DMS53 treated with DMSO at 0.1 percent for 48 hours (cell line): ENCODE results near the gene BRD1.

Experiments used
- DNase-seq: peaks from one replicate; lab custom pipeline; 2025; ENCODE audit not compliant: unreplicated experiment; lab: John Stamatoyannopoulos, UW

Gene BRD1

GRCh38 chr22:49803737-49804375 is 23.8 kb downstream of the BRD1 start:
- DNase-seq = no peak

DNA sequence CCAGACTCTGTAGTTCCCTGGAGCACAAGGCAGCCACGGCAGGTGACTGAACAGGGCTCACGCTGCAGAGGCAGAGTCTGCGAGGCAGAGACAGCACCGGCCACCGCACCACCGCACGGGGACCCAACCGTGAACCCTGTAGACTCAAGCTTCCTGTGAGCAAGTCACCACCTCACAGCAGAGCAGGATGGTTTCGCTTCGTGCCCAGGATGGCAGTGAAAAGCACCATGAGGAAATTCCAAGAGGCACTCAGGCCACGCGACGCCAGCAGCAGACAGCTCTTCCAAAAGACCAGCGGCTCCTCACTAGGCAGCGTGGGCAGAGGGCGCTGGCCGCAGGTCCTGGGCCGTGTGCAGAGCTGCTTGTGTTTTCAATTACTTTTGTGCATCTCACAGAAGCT is 24.5 kb downstream of the BRD1 start:
- DNase-seq = no peak

DNA sequence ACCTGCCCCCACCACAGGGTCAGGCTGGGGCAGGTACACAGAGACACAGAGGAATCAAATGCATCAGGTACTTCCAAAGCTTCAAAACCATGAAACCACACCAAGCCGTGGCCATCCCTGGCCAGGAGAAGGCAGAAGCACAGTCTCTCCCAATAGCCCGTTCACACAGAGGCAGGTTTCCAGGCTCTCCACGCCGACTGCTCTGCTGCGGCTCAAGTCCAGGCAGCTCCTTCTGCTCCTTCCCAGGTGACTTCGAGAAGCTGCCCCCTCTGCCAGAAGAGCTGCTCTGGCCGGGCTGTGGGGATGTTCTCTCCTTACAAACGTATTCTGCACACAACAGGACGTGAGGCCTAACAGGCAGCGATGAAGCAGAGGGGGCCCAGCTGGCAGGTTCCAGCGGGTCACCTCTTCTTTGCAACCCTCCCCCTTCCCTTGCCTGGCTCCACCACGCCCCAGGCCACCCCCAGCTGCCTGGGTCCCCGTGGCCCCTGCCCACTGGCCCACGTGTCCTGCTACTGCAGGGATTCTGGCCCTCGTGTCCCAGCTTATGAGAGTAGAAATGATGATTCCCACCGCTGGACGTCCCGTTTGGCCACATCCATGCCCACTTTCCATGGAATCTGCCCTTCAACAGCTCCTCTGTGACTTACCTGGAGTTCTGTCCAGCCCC is 26.1 kb downstream of the BRD1 start:
- no peak for DNase-seq

DNA sequence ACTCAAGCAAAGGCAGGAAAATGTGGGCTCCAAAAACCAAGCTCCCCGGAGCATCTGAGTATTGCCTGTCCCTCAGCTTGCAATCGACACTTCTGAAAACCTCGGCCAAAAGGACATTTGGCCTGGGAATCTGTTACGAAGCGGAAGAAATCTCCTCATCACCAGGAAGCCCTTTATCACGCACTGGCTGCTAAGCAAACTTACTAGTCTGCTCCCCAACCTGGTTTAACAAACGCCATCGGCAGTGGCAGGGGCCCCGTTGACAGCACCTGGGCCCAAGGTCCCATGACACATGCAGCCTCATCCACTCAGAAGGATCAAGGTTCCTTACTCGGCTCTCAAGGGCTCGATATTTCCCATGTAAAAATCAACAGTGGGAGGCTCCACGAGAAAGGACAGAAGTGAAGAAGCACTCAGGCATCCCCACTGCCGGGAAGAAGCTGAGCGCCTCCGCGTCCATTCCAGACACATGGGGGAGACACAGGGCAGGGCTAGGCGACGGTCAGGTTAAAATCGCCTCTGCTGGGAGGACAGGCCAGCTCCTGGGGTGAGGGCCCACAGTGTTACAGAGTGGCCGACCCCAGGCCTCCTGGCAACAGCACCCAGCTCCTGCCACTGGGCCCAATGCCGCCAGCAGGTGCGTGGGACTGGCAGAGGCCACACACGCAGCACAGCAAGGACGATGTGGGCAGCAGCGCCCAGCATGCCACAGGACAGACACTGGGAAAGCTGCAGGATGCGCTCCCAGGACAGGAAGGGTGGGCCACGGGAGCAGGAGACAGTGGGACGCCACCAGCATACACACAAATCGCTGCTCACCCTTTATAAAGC is 27.1 kb downstream of the BRD1 start:
- DNase-seq = no peak

DNA sequence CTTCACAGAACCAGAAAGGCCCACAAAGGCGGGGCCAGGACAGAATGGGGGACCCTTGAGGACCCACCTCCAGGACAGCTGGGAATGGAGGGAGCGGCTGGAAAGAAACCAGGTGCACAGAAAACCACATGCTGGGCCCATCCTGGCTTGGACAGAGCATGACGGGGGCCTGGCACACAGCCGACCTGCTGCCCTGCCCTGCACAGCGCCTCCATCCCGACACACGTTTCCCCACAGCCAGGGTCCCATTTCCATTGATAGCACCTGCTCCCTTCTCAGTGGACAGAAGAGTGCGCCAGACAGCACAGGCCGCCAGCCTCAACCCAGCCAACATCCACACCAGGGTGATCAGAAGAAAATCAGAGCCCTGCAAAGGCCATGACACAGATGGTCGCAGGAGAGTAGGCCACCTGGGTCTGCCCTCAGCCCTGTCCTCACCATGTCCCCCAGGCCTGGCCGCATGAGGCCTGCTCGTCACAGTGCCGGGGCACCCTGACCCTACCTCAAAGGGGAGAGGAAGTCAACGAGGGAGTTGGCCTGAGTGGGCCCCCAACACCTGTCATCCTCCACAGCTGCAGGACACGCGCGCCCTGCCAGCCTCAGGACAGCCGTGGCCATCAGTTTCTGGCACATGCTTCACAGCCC is 28.1 kb downstream of the BRD1 start:
- no peak for DNase-seq

- DNase-seq = no peak
Observed at GRCh38 chr22:49798486-49799151, 29.1 kb downstream of the BRD1 start.

DNA sequence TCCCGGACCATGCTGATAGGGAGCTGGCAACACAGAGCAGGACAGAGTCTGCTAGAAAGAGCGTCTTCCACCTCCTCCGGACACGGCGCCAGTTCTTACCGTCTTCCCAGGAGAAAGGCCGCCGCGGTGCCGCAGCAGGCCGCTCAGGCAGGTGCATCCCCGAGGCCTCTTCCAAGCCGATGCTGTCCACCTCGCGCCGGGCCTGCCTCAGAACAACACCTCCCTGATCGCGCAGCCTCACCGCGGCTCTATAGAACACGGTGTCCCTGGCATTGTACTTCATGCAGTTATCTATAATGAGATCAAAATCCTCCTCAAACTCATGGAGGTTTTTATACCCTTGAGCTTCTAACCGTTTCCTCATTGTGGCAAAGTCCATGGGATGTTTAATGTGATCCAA is 30.0 kb downstream of the BRD1 start:
- DNase-seq = no peak

DNA sequence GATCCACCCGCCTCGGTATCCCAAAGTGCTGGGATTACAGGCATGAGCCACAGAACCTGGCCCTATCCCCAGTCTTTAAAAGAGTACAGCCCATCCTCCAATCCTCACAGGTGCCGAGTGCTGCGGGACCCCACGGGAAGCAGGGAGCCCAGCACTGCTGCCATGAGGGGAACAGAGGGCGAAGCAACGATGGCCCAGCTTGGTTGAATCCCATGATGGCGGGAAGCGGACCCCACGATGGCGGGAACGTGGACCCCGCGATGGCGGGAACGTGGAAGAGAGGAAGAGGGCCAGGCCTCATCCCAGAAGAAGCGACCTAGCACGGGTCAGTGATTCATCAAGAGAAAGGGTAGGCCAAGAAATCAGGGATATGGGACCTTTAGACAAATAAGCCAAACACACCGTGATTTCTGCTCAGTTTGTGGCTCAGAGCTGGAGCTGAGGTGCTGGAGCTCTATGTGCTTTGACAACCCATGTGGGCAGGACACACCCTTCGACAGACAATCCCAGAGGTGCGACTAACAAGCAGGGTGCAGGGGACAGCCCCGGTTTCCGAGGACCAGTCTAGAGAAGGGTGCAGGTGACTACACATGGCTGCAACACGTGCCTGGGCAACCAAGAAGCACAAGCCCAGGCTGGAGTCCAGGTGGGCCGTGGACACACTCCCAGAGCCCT is 30.9 kb downstream of the BRD1 start:
- DNase-seq = no peak

GRCh38 chr22:49795521-49795920 is 32.2 kb downstream of the BRD1 start:
- DNase-seq = no peak

DNA sequence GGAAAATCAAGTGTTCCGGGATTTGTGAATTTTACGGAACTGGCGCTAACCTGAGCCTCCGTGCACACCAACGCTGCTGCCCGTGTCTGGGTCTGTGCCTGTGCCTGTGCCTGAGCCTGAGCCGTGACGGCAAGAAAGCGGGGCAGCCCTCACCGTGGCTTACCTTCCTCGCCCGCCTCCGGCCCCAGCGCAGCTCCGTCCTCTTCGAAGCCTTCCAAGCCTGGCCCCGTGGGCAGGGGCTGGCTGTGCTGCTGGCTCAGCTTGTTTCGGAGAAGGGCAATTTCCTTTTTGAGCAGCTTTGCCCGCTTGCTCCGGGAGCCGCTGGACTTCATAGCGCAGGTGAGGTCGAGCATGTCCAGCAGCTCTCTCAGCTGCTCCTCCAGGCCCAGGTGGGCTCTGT is 33.8 kb downstream of the BRD1 start:
- DNase-seq = no peak

GRCh38 chr22:49793296-49793695 is 34.4 kb downstream of the BRD1 start:
- DNase-seq = no peak

DNA sequence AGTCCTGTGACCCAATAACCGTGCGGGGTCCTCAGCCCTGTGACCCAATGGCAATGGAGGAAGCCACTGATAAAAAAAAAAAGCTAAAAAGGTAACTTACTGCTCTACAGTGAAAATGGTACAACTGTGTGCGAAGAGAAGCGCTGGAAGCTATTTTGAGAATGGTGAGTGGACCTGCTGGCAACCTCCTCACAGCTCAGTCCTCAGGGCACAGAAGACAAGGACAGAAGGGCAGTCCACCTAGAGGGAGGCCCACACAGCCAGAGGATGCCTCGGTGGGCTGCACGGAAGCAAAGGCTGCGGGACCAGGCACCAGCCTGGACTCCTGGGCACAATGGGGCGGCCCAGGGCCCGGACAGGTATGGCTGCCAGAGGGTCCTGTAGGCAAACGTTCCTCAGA is 35.6 kb downstream of the BRD1 start:
- no peak for DNase-seq

DNA sequence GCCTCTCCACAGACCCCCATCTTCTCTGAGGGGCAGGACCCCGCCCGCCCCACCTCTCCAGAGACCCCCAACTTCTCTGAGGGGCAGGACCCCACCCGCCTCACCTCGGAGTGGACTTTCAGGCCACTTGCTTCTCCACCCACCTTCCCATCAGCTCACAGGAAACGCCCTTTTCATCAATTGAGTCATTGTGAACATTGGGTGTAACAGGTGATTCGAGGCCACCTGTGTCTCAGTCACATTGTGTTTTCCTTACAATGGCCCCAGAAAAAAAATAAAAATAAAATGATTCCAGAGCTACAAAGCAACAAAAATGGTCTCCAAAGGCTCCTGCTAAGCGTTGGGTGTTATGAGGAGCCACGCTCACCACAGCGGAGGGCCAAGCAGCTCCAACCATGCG is 36.0 kb downstream of the BRD1 start:
- DNase-seq = no peak

DNA sequence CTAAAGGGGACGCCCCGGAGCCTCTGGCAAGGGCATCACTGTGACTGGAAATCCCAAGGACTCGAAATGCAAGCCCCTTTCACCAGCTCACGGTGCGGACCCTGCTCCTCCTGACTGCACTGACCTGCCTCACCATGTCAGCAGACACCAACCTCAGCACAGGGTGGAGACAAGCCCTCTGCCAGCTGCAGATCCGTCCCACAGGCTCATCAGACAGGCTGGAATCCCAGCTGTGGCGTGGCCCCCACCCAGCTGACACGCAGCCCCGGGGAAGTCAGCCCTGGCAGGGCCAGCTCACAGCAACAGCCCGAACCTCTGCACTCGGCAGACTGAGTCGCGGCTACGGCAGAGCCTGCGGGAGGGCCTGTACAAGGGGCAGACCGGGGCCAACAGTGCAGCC is 36.8 kb downstream of the BRD1 start:
- no peak for DNase-seq

DNA sequence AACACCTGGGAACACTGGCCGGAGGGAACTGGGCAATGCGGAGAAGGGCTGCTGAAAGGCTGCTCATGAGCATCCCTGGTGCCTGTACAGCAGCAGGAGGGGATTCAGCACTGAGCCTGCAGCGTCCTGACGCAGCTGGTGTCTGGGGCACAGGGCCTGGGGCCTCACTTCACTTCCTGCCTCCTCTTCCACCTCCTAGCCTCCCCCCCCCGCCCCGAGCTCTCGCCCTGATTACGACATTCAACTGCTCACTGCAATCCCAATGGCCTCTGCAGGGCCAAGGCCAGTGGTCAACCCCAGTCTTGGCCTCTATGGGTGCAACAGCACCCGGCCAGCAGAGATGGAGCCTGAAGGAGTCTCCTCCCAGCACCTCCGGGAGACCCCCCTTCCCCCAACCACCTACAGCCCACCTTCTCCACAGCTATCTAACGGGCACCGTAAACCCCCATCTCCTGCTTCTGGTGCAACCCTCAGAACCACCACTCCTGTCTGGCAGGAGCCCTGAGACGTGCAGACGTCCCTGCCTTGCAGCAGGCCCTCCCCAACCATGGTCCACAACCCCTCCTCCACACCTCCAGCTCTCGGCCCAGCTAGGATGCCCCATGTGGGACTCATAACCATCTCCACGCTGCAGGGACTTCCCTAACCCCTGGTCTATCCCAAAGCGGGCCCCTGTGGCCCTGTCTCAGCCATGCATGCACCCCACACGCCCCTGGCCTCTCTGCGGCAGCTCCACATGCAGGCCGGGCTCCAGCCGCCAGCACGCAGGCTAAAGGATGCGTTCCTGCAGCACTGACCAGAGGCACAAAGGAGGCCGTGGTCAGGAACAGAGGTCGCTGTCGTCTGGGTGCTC is 38.2 kb downstream of the BRD1 start:
- no peak for DNase-seq

DNA sequence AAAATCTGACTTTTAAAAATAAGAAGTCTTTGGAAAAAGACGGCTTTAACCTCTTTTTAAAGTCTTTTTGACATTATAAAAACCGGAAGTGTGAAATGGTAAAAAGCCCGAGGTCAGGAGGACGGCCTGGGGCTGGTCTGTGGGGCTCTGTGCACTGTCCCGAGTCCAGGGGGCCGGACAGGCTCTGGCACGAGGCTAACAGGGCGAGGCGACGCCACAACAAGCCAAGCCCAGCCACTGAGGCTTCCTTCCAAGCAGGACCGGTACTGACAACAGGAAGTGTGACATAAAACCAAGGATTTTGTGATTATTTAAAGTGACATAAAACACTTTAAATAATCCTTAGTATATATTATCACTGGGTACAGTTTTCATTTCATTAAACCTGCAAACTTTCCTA is 39.2 kb downstream of the BRD1 start:
- no peak for DNase-seq

DNA sequence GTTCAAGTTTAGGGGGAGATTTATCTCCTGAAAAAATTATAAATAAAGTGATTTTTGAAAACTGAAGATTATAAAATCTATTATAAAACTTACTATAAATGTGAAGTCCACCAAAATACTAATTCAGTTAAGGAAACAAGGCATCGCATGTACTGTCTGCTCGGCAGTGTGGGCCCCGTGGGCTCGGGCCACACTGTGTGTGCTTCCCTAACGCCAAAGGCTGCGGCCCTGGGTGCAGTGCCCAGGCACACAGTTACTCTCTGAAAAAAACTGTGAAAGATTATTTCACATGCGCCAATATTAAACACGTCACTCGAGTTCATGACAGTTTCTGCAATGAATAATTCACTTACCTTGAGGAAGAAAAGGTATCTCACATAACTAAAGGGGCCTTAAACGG is 39.8 kb downstream of the BRD1 start:
- DNase-seq = no peak

DNA sequence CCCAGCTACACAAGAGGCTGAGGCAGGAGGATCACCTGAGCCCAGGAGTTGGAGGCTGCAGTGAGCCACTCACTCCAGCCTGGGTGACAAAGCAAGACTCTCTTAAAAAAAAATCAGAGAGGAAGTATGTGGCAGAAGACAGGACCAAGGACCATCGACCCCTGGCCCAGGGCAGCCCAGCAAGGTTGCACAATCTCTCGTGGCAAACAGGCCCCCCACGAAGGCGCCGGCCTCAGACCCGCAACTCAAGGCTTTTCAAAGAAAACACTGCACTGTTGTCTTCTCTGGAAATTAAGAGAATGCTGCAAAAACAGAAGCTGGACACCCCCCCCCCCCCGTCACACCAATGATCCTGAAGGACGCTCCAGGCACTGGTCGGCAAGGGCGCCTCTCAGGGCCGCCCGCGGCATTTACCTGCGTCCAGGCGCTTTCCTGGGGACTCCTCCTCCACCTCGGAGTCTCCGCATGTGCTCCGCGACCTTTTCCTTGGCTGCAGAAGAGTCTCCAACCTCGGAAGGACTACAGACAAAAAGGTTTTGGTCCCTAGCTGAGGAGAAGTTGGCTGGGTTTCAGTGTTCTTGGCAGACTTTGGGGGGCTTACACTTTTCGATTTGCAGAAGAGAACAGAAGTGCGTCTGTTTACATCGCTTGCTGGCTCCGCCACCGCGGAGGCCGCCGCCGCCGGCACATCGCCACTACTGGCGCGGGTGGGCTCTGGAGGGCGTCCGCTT is 40.5 kb downstream of the BRD1 start:
- no peak for DNase-seq

GRCh38 chr22:49785841-49786471 is 41.7 kb downstream of the BRD1 start:
- DNase-seq = no peak
